Measurements from ENCODE around the gene EPHB3.
A peak's percentile ranks its signal among the peaks of the same experiment; 100 is the strongest.

EPHB3 gene

GRCh38 chr3:184523825-184524615, 37.6 kb upstream of the EPHB3 start:
- no peak overlapping the region for H3K27ac ChIP-seq (ENCODE audit: low read length, poor library complexity, severe bottlenecking)
- no peak overlapping the region for H2BK15ac ChIP-seq (ENCODE audit: low read depth, poor library complexity, severe bottlenecking)
- WGBS, result 13% methylated on average over 4 of the region's 7 CpGs
- no peak overlapping the region for H3K18ac ChIP-seq (ENCODE audit: low read depth in 1 of 2, low read length in 2 of 2)
- no peak overlapping the region for H3K23ac ChIP-seq (ENCODE audit: low read length in 2 of 2)
- H3K9ac ChIP-seq (ENCODE audit: low read length), result peak overlapping the region; percentile 19
- no peaks in the 10 kb centered on the region for H3K36me3 ChIP-seq (ENCODE audit: control insufficient read depth in 1 of 2, insufficient read depth in 2 of 2, low read depth in 1 of 2, low read length in 2 of 2)
- H4K8ac ChIP-seq (ENCODE audit: low read length), result no peak overlapping the region
- no peak overlapping the region for H3K14ac ChIP-seq (ENCODE audit: low read length in 2 of 2)
- peaks cover 8% of the 10 kb centered on the region for H3K4me1 ChIP-seq (ENCODE audit: control insufficient read depth, insufficient read depth, low read depth, low read length)
- H4K91ac ChIP-seq (ENCODE audit: low read length), result no peak overlapping the region
- H2BK12ac ChIP-seq (ENCODE audit: low read length in 2 of 2), result no peak overlapping the region
- no peaks in the 10 kb centered on the region for H3K9me3 ChIP-seq (ENCODE audit: control insufficient read depth, low read length)
- H3K79me1 ChIP-seq (replicated peaks; ENCODE audit: low read length, poor library complexity, severe bottlenecking), result no peaks in the 10 kb centered on the region
- no peak overlapping the region for H2BK5ac ChIP-seq (ENCODE audit: low read depth, low read length, poor library complexity, severe bottlenecking)
- no peak overlapping the region for H2AFZ ChIP-seq (ENCODE audit: low read depth, low read length)
- H3K4ac ChIP-seq (ENCODE audit: low read depth in 1 of 2, low read length in 2 of 2), result no peak overlapping the region
- H3K4me2 ChIP-seq (ENCODE audit: low read length, poor library complexity, severe bottlenecking), result no peak overlapping the region
- DNase-seq, result peak; percentile 68
- no peak overlapping the region for H2BK120ac ChIP-seq (ENCODE audit: low read depth, low read length)
- peaks cover 8 to 32% of the 10 kb centered on the region in 2 experiments for H3K27me3 ChIP-seq (ENCODE audit: control insufficient read depth in 1 of 2, insufficient read depth in 1 of 2, low read length in 2 of 2)
- H2AK5ac ChIP-seq (ENCODE audit: low read length, severe bottlenecking), result no peak overlapping the region
- peak overlapping the region in 1 of 2 experiments; percentile 79 for H3K4me3 ChIP-seq (ENCODE audit: insufficient read depth in 1 of 2, low read depth in 1 of 2, low read length in 2 of 2)

- Histone ChIP-seq H3K9me3 (ENCODE audit: control insufficient read depth, low read length) (no peaks in the 10 kb centered on the region), H3K9ac (ENCODE audit: low read length) (peak overlapping the region; percentile 84), H4K91ac (ENCODE audit: low read length) (no peak overlapping the region), H3K79me1 (replicated peaks; ENCODE audit: low read length, poor library complexity, severe bottlenecking) (no peaks in the 10 kb centered on the region), H3K23ac (ENCODE audit: low read length in 2 of 2) (no peak overlapping the region), H3K4me2 (ENCODE audit: low read length, poor library complexity, severe bottlenecking) (peak overlapping the region; percentile 87), H4K8ac (ENCODE audit: low read length) (no peak overlapping the region), H2BK12ac (ENCODE audit: low read length in 2 of 2) (no peak overlapping the region), H3K27me3 (ENCODE audit: control insufficient read depth in 1 of 2, insufficient read depth in 1 of 2, low read length in 2 of 2) (peaks cover 16 to 39% of the 10 kb centered on the region in 2 experiments), H3K18ac (ENCODE audit: low read depth in 1 of 2, low read length in 2 of 2) (no peak overlapping the region), H3K36me3 (ENCODE audit: control insufficient read depth in 1 of 2, insufficient read depth in 2 of 2, low read depth in 1 of 2, low read length in 2 of 2) (no peaks in the 10 kb centered on the region), H2BK5ac (ENCODE audit: low read depth, low read length, poor library complexity, severe bottlenecking) (no peak overlapping the region), H2AK5ac (ENCODE audit: low read length, severe bottlenecking) (no peak overlapping the region), H3K27ac (ENCODE audit: low read length, poor library complexity, severe bottlenecking) (no peak overlapping the region), H2BK15ac (ENCODE audit: low read depth, poor library complexity, severe bottlenecking) (no peak overlapping the region), H3K4ac (ENCODE audit: low read depth in 1 of 2, low read length in 2 of 2) (no peak overlapping the region), H3K4me1 (ENCODE audit: control insufficient read depth, insufficient read depth, low read depth, low read length) (peaks cover 8% of the 10 kb centered on the region), H2BK120ac (ENCODE audit: low read depth, low read length) (no peak overlapping the region), H3K14ac (ENCODE audit: low read length in 2 of 2) (no peak overlapping the region), H3K4me3 (ENCODE audit: insufficient read depth in 1 of 2, low read depth in 1 of 2, low read length in 2 of 2) (peak overlapping the region; percentile 55 to 79), H2AFZ (ENCODE audit: low read depth, low read length) (no peak overlapping the region)
- WGBS, result 0% methylated on average over 6 of the region's 7 CpGs
- no peak for DNase-seq
These were observed 36.6 kb upstream of the EPHB3 start for GRCh38 chr3:184524981-184525336.

GRCh38 chr3:184525337-184526087, 36.1 kb upstream of the EPHB3 start:
- DNase-seq, result no peak
- under 1% methylated on average over 57 of the region's 60 CpGs for WGBS

GRCh38 chr3:184526088-184526433, 35.5 kb upstream of the EPHB3 start:
- H3K27ac ChIP-seq (ENCODE audit: low read length, poor library complexity, severe bottlenecking), result no peak overlapping the region
- no peaks in the 10 kb centered on the region for H3K9me3 ChIP-seq (ENCODE audit: control insufficient read depth, low read length)
- no peak overlapping the region for H3K4ac ChIP-seq (ENCODE audit: low read depth in 1 of 2, low read length in 2 of 2)
- peaks cover 26 to 50% of the 10 kb centered on the region in 2 experiments for H3K27me3 ChIP-seq (ENCODE audit: control insufficient read depth in 1 of 2, insufficient read depth in 1 of 2, low read length in 2 of 2)
- H2BK5ac ChIP-seq (ENCODE audit: low read depth, low read length, poor library complexity, severe bottlenecking), result no peak overlapping the region
- no peak overlapping the region for H3K23ac ChIP-seq (ENCODE audit: low read length in 2 of 2)
- H3K4me3 ChIP-seq (ENCODE audit: insufficient read depth in 1 of 2, low read depth in 1 of 2, low read length in 2 of 2), result peak overlapping the region; percentile 40 to 79
- peaks cover 8% of the 10 kb centered on the region for H3K4me1 ChIP-seq (ENCODE audit: control insufficient read depth, insufficient read depth, low read depth, low read length)
- 2% methylated on average over 11 of the region's 12 CpGs for WGBS
- no peaks in the 10 kb centered on the region for H3K79me1 ChIP-seq (replicated peaks; ENCODE audit: low read length, poor library complexity, severe bottlenecking)
- no peak overlapping the region for H4K91ac ChIP-seq (ENCODE audit: low read length)
- H3K36me3 ChIP-seq (ENCODE audit: control insufficient read depth in 1 of 2, insufficient read depth in 2 of 2, low read depth in 1 of 2, low read length in 2 of 2), result no peaks in the 10 kb centered on the region
- no peak overlapping the region for H2BK15ac ChIP-seq (ENCODE audit: low read depth, poor library complexity, severe bottlenecking)
- peak; percentile 13 for DNase-seq
- no peak overlapping the region for H2BK120ac ChIP-seq (ENCODE audit: low read depth, low read length)
- no peak overlapping the region for H2AFZ ChIP-seq (ENCODE audit: low read depth, low read length)
- no peak overlapping the region for H2BK12ac ChIP-seq (ENCODE audit: low read length in 2 of 2)
- peak overlapping the region; percentile 87 for H3K4me2 ChIP-seq (ENCODE audit: low read length, poor library complexity, severe bottlenecking)
- no peak overlapping the region for H3K18ac ChIP-seq (ENCODE audit: low read depth in 1 of 2, low read length in 2 of 2)
- no peak overlapping the region for H3K14ac ChIP-seq (ENCODE audit: low read length in 2 of 2)
- H2AK5ac ChIP-seq (ENCODE audit: low read length, severe bottlenecking), result no peak overlapping the region
- peak overlapping the region; percentile 62 for H4K8ac ChIP-seq (ENCODE audit: low read length)
- peak overlapping the region; percentile 84 for H3K9ac ChIP-seq (ENCODE audit: low read length)

More at GRCh38 chr3:184525337-184526087, 36.1 kb upstream of the EPHB3 start:
- no peaks in the 10 kb centered on the region for H3K36me3 ChIP-seq (ENCODE audit: control insufficient read depth in 1 of 2, insufficient read depth in 2 of 2, low read depth in 1 of 2, low read length in 2 of 2)
- no peak overlapping the region for H4K91ac ChIP-seq (ENCODE audit: low read length)
- peak overlapping the region in 1 of 2 experiments; percentile 60 for H3K18ac ChIP-seq (ENCODE audit: low read depth in 1 of 2, low read length in 2 of 2)
- peak overlapping the region in 1 of 2 experiments; percentile 67 for H2BK12ac ChIP-seq (ENCODE audit: low read length in 2 of 2)
- H2BK120ac ChIP-seq (ENCODE audit: low read depth, low read length), result peak overlapping the region; percentile 52
- H3K14ac ChIP-seq (ENCODE audit: low read length in 2 of 2), result no peak overlapping the region
- no peak overlapping the region for H3K4ac ChIP-seq (ENCODE audit: low read depth in 1 of 2, low read length in 2 of 2)
- H3K9me3 ChIP-seq (ENCODE audit: control insufficient read depth, low read length), result no peaks in the 10 kb centered on the region
- H2BK15ac ChIP-seq (ENCODE audit: low read depth, poor library complexity, severe bottlenecking), result no peak overlapping the region
- H3K4me2 ChIP-seq (ENCODE audit: low read length, poor library complexity, severe bottlenecking), result peak overlapping the region; percentile 87
- H3K27ac ChIP-seq (ENCODE audit: low read length, poor library complexity, severe bottlenecking), result no peak overlapping the region
- H3K79me1 ChIP-seq (replicated peaks; ENCODE audit: low read length, poor library complexity, severe bottlenecking), result no peaks in the 10 kb centered on the region
- H2AK5ac ChIP-seq (ENCODE audit: low read length, severe bottlenecking), result no peak overlapping the region
- H3K9ac ChIP-seq (ENCODE audit: low read length), result peak overlapping the region; percentile 84
- H2BK5ac ChIP-seq (ENCODE audit: low read depth, low read length, poor library complexity, severe bottlenecking), result no peak overlapping the region
- H3K23ac ChIP-seq (ENCODE audit: low read length in 2 of 2), result peak overlapping the region in 1 of 2 experiments; percentile 52
- H3K4me1 ChIP-seq (ENCODE audit: control insufficient read depth, insufficient read depth, low read depth, low read length), result peaks cover 8% of the 10 kb centered on the region
- peak overlapping the region; percentile 55 to 79 for H3K4me3 ChIP-seq (ENCODE audit: insufficient read depth in 1 of 2, low read depth in 1 of 2, low read length in 2 of 2)
- H2AFZ ChIP-seq (ENCODE audit: low read depth, low read length), result no peak overlapping the region
- H3K27me3 ChIP-seq (ENCODE audit: control insufficient read depth in 1 of 2, insufficient read depth in 1 of 2, low read length in 2 of 2), result peaks cover 20 to 44% of the 10 kb centered on the region in 2 experiments
- H4K8ac ChIP-seq (ENCODE audit: low read length), result peak overlapping the region; percentile 62
